Activated CD4-positive, CD25-positive, alpha-beta regulatory T cell treated with anti-CD3 and anti-CD28 coated beads, Interleukin-2, amount 50 U/mL, for 16 hours (primary cell): ENCODE measurements around the gene SAMM50.
A peak's percentile ranks its signal among the peaks of the same experiment; 100 is the strongest.

Source experiments
- DNase-seq: peaks from one replicate; pipeline ENCODE4 v3.0.0-alpha.2; 2020; ENCODE audit warnings: low read depth, low spot score

The SAMM50 gene

DNA sequence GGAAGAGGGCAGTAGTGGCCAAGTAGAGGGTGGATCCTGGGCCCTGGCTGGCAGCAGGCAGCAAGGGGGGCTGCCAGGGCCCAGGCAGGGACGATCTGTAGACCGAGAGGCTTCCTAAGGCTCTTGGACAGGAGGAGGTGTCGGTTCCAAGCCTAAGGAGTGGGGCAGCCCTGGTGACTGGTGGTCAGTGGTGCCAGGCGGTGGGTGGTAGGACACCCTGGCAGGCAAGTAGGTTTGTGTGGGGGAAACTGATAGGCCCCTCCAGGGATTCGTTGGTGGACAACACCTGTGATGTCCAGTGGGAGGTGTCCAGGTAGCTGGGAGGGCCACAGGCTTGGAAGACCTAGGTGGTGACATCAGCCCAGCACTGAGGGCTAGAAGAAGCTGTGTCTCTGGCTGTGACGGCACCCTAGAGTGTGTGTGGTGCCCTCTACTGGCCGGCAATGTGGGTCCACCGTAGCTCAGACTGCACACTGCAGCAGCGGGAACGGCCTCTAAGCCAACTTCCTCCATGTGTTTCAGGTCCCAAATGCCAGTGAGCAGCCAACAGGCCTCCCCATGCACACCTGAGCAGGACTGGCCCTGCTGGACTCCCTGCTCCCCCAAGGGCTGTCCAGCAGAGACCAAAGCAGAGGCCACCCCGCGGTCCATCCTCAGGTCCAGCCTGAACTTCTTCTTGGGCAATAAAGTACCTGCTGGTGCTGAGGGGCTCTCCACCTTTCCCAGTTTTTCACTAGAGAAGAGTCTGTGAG is 9.4 kb upstream of the SAMM50 start:
- peak; percentile 38 for DNase-seq

DNA sequence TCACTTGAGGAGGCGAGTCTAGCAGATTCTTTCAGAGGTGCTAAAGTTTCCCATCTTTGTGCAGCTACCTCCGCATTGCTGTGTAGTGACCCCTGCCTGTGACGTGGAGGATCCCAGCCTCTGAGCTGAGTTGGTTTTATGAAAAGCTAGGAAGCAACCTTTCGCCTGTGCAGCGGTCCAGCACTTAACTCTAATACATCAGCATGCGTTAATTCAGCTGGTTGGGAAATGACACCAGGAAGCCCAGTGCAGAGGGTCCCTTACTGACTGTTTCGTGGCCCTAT is 8.9 kb upstream of the SAMM50 start:
- no peak for DNase-seq

DNA sequence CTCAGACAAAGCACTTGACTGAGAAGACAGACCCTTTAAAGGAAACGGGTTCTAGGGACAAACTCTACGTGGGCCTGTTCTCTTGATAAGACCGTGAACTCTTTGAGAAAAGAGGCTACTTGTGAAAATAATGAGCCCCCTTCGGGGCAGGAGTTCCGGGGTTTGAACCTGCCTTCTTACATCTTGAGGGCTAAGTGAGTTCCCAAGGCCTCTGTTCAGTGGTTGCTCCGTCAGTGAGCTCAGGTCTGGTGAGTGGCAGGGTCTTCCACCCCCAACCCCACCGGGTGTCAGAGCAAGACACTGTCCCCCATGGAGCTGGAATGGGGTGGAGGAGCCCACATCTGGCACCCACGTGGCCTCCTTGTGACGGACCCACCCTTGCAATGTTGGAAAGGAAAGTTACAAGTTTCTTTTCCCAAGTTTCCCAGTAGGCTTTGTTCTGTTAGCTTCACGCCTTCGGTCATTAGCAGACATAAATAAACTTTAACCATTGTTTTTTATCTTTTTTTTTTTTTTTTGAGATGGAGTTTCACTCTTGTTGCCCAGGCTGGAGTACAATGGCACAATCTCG is 6.3 kb upstream of the SAMM50 start:
- DNase-seq: no peak

DNA sequence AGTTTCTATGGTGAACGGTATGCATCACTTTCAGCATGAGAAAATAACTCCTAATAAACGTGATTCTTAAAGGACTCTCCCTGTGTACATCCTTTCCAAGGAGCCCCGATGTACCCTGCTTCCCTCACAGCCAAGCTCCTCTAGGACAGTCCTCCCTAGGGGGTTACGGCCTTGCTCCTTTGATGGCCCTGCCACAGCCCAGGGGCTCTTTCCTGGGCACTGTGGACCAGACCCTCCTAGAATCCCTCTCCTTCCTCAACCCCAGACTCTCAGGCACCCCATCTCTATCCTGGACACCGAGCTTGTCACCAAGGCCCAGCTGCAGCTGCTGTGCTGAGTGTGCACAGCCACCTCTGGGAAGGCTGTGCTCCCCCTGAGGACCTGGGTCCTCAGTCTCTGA is 3.9 kb upstream of the SAMM50 start:
- no peak for DNase-seq

DNA sequence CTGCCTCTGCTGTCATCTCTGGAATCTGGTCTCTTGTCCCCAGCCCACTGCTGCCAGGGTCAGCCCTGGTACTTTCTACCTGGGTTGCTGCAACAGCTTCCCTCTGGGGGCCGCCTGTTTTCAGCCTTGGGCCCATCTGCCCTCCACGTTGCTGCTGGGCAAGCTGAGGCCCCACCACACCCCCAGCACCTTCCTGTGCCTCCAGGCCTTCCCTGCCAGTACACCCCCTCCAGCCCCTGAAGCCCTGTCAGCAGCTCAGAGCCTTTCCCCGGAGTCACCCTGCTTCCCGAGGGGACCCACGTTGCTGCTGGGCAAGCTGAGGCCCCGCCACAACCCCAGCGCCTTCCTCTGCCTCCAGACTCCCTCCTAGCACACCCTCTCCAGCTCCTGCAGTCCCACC is 3.3 kb upstream of the SAMM50 start:
- no peak for DNase-seq

DNA sequence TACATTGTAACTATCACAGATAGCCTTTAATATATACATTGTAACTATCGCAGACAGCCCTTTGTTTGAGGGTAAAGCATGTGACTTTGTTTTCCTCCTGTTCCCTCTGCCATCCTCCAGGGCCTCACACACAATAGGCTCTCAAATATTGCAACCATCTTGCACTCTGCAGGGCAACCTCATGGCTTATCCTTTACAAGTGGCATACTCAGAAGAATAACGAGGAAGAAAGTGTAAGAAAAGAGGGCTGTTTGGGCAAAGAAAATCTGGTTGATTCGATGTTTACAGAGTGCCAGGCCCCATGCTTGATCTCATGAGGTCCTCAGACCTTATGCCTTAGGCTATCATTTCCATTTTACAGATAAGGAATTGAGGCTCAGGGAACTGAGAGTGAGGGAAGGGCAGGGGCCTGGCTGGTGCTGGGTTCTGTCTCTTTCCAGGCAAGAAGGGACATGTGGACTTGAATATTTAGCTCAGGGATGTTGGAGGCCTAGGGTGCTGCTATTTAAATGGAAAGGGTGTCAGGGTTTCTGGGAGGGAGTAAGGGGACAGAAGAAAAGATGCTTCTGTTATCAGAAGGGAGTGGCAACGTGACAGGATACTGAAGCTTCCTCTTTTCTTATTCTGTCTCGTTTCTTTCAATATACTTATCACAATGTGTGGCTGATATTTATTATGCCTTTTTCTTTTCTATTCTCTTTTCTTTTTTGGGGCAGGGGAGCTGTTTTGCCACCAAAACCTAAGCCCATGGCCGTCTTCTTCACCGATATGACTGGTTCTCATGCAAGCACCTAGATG is 1.1 kb upstream of the SAMM50 start:
- no peak for DNase-seq

DNA sequence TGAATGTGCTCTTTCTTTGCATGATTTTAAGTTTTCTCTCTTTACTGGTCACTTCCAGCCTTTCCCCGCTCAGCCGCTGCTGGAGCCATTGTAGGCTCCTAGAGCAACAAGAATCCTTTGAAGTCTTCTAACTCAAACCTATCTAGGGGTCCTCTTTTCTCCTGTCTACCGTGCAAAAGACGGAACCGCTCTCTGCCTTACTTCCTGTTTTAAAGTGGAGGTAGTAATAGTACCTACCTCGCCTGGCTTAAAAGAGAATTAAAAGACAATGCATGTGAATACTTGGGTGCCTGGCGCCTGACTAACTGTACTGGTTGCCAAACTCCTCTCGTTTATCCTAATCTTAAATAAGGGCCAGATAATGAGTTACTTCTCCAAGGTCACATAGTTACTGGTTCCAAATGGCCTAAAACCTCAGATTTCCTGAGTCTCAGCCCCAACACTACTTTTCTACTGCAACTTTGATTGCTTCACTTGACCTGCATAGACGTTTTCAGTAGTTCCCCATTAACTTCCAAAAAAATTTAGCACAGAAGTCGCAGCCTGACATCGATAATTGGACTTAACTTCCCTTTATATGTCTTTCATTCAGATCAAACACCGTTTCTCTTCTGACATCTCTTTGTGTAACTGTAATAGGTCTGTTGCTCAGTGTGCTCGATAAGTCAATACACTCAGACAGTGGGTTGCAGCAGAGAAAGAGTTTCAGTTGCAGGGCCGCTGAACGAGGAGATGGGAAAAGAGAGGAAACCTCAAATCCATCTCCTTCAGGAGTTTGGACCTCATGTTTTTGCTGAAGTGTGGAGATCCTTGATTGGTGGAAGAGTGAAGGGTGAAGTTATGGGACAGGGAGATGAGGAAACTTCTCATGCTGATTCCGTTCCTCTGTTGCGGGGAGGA is 891 bp downstream of the SAMM50 start:
- no peak for DNase-seq

DNA sequence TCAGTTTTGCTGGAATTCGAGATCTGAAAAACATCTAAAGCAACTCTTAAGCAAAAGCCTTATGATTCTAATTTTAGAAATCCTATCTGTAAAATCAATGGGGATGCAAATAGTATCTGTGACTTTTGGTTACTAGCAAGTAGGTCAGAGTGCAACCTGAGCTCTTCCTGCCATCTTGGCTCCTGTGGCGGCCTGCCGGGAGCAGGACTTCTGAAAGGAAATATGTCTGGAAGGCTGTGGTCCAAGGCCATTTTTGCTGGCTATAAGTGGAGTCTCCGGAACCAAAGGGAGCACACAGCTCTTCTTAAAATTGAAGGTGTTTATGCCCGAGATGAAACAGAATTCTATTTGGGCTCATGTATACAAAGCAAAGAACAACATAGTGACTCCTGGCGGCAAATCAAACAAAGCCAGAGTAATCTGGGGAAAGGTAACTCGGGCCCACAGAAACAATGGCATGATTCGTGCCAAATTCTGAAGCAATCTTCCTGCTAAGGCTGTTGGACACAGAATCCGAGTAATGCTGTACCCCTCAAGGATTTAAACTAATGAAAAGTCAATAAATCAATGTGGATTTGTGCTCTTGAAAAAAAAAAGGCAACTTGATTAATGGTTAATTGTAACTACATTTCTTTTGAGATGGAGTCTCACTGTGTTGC is 1.7 kb downstream of the SAMM50 start:
- no peak for DNase-seq

DNA sequence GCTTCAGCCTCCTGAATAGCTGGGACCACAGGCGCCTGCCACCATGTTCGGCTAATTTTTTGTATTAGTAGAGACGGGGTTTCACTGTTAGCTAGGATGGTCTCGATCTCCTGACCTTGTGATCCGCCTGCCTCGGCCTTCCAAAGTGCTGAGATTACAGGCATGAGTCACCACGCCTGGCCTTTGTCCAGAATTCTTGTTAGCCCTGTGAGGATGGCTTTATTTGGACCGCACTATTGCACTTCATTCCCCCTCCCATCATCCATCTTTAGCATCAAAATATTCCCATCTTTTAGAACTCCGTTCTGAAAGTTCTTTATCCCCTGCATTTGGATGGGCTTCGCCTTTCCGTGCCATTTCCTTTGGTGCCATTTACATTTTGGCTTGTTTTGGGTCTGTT is 2.6 kb downstream of the SAMM50 start:
- DNase-seq: no peak

DNA sequence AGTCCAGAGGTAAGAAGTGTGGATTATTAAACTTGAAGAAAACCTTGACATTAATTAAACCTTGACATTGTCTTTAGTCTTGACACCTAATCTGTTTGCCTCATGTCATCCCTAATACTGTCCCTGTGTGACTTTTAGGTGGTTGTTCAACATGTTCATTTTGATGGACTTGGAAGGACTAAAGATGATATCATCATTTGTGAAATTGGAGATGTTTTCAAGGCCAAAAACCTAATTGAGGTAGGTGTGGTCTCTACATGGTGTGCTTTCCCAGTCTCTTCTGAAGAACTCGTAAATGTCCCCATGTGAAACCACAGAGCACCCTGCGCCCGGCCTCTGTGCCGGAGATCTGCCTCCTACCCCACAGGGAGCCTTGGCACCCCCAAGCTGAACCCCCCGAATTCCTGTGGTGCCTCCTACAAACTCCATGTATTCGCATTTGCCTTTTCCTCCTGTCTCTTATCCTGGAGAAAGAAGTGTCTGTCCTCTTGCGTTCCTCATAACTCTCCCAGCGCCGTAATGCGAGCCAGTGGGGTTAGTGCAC is 9.1 kb downstream of the SAMM50 start:
- no peak for DNase-seq

DNA sequence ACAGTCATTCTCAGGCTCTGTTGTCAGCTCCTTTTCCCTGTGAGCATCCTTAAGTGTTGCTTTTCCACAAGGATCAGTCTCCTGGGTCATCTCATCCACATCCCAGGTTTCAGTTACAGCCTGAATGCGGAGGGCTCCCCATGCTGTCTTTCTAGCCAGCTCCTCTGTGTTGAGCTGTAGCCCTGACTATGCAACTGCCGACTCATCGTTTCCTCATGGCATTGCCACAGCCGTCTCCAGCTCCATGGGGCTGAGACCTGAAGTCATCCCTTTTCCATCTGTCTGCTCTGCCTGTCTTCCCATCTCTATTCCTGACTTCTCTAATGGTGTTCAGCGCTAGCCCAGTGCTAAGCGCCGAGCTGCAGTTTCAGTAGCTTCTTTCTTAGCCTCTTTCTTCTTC is 11.8 kb downstream of the SAMM50 start:
- DNase-seq: no peak

DNA sequence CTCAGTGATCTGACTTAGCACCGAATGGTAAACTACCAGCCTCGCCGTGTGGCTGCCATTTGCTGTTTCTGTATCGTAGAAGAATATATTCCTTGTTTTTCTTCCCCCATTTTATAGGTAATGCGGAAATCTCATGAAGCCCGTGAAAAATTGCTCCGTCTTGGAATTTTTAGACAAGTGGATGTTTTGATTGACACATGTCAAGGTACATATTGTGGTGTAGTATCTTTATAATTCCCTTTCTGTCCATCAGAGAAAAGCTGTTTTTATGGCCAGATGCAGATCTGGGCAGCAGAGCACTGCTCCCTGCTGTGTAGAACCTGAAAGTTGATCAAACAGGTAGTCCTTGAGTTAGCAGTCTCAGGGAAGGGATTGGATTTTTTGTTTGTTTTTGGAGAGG is 13.4 kb downstream of the SAMM50 start:
- no peak for DNase-seq

DNA sequence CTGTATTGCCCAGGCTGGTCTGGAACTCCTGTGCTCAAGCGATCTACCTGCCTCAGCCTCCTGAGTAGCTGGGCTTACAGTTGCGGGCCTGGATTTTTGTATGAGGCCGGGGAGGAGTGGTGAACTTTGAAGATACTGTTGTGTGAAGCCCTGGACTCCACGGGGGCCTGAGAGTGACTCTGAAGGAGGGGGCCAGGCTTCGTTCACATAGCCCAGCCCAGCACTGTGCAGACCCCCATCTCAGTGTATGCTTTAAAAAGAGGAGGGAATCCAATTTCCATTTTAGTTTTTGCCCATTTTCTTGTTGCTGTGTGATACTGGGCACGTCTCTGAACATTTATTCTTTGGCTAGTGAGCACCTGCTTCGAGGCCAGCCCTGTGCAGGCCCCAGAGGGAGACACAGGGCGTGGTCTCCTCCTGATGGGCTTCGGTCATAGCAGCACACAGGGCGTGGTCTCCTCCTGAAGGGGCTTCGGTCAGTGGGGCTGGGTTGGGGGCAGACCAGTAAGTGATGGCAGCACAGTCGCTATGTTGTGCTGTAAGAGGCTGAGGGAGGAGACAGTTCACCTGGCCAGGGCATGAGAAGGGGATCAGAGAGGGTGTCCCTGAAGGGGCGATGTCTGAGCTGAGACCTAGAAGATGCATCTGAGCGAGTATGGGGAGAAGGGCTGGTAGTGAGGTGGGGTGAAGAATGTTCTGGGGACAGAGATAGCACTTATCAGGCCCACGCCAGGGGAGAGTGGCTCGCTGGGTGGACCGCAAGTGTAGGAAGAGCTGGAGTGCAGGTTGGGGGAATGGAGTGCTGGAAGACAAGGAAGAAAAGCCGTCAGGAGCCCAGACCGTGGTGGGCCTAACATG is 14.0 kb downstream of the SAMM50 start:
- DNase-seq: no peak

DNA sequence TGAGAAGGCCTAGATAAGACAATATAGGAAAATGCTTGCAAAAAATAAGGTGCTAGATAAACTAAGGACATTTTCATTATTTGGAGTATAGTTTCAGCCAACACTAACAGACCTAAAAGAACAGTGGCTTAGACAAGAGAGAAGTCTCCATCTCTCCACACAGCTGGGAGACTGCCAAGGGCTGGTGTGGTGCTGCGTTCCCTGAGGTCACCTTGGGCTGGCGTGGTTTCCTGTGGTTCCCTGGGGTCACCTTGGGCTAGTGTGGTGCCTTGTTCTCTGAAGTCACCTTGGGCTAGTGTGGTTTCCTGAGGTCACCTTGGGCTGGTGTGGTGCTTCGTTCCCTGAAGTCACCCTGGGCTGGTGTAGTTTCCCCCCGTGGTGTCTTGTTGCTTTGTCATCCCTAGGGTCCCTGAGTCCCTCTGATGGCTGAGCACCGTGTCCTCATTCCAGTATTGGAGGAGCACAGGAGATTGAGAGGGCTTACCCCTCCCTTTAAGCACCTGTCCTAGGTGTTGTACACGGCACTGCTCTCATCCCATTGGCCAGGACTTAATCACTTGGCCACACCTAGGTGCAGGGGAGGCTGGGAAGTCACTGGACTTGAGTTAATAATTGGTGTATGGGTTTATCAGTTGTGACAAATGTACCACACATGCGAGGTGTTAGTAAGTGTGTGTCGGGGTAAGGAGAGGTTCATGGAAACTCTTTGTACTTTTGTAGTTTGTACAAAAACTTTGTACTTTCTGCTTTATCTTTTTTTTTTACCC is 14.9 kb downstream of the SAMM50 start:
- no peak for DNase-seq

DNA sequence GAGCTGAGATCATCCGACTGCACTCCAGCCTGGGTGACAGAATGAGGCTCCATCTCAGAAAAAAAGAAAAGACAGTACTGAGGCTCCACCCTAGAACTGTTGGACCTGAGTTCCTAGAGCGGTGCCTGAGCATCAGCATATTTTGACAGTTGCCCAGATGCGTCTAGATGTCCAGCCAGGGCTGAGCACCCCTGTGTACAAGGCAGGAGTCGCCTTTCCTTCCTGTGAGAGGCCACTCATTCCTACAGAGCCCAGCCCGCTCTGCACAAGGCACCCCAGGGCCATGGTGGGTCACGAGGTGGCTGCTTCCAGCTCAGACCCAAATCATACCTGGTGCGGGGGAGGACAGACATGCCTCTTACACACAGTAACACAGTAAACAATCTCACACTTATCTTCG is 15.9 kb downstream of the SAMM50 start:
- DNase-seq: no peak

DNA sequence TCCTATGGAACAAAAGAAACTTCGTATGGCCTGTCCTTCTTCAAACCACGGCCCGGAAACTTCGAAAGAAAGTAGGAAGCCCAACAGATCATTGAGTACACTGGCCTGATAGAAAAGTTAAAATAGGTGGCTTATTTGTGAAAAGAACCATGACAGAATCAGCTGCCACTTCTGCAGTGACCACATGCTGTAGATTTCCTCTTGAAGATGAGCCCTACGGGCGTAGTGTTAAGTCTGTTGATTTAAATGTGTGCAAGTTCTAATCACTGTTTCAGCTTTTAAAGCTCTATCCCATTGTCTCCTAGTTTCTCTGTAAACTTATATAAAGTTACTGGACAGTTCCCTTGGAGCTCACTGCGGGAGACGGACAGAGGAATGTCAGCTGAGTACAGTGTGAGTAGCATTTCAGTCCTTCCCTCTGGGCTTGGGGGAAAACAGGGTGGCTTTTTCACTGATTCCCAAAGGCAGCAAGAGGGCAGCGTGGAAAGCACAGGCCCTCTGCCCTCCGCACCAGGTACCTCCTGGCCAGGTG is 17.8 kb downstream of the SAMM50 start:
- no peak for DNase-seq

DNA sequence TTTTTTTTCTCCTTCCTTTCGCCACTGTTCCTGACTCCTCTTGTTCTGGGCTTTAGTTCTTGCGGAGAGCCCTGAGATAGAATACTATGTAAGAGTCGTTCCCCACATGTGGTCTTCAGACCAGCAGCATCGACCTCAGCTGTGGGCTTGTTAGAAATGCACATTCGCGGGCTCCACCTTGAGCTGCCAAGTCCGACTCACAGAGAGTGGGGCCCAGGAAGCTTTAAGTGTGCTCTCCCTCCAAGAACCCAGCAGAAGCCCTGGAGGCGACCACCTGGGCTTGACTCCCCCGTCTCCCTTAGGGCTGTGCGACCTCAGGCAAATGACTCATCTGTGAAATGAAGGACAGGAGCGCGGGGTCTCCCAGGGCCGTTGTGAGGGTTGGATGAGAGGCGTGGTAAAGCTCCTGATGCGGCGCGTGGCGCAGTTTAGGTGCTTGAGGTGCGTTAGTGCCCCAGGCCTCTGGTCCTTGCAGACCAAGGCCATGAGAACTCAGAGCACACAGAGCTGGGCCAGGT is 18.8 kb downstream of the SAMM50 start:
- DNase-seq: no peak

DNA sequence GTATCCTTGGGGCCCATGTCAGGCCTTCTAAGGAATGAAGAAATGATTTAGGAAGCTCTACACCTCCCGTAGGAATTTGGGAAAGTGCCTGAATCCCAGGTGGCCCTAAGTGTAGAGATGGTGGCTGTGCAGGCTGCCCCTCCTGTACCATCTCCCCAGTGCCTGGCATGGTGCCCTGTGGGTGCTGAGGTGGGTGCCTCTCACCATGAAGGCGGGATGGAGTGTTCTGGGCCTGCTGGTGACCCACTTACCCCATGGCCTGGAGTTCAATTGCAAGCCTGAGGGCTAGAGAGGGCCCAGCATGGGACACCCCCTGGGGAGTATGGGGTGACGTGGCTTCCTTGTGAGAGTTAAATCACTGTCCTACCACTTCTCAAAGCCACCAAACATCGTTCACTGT is 19.8 kb downstream of the SAMM50 start:
- DNase-seq: no peak
